Activated gamma-delta T cell treated with Interleukin-2 at 50 U/mL for 16 hours (primary cell): ENCODE data around the gene FOXP4.
A peak's percentile ranks its signal among the peaks of the same experiment; 100 is the strongest.
"Not testable (repeated sequence)": the region's sequence is repeated elsewhere in the genome, so short reads cannot be mapped to it uniquely, and the experiment has no call there.

Source experiments
- DNase-seq: peaks from one replicate; pipeline ENCODE4 v3.0.0-alpha.2; 2020

The FOXP4 gene

GRCh38 chr6:41602864-41603608, 56.9 kb downstream of the FOXP4 start:
- peak; percentile 69 for DNase-seq

- no peak for DNase-seq
Measured at GRCh38 chr6:41604006-41604405, 57.8 kb downstream of the FOXP4 start.

GRCh38 chr6:41605649-41606048, 59.5 kb downstream of the FOXP4 start:
- no peak for DNase-seq

- no peak for DNase-seq
Measured at GRCh38 chr6:41607036-41607435, 60.9 kb downstream of the FOXP4 start.

GRCh38 chr6:41607736-41608135, 61.6 kb downstream of the FOXP4 start:
- DNase-seq: no peak

GRCh38 chr6:41608443-41609151, 62.4 kb downstream of the FOXP4 start:
- DNase-seq: no peak

- DNase-seq: no peak
Measured at GRCh38 chr6:41614715-41615114, 68.5 kb downstream of the FOXP4 start.

- DNase-seq: no peak
Measured at GRCh38 chr6:41615311-41615710, 69.1 kb downstream of the FOXP4 start.

GRCh38 chr6:41618598-41618997, 72.4 kb downstream of the FOXP4 start:
- DNase-seq: no peak

GRCh38 chr6:41619193-41619592, 73.0 kb downstream of the FOXP4 start:
- not testable (repeated sequence) for DNase-seq

GRCh38 chr6:41621367-41621766, 75.2 kb downstream of the FOXP4 start:
- DNase-seq: no peak

- no peak for DNase-seq
Measured at GRCh38 chr6:41621802-41622201, 75.6 kb downstream of the FOXP4 start.

- DNase-seq: no peak
Measured at GRCh38 chr6:41622206-41622988, 76.2 kb downstream of the FOXP4 start.

GRCh38 chr6:41623330-41623729, 77.1 kb downstream of the FOXP4 start:
- DNase-seq: no peak

GRCh38 chr6:41624621-41625380, 78.6 kb downstream of the FOXP4 start:
- no peak for DNase-seq

- DNase-seq: no peak
Measured at GRCh38 chr6:41625442-41625841, 79.3 kb downstream of the FOXP4 start.

- DNase-seq: no peak
Measured at GRCh38 chr6:41626022-41626421, 79.8 kb downstream of the FOXP4 start.

- DNase-seq: no peak
Measured at GRCh38 chr6:41626917-41627316, 80.7 kb downstream of the FOXP4 start.

GRCh38 chr6:41629128-41629527, 82.9 kb downstream of the FOXP4 start:
- DNase-seq: no peak

- no peak for DNase-seq
Measured at GRCh38 chr6:41630069-41630468, 83.9 kb downstream of the FOXP4 start.

GRCh38 chr6:41630946-41631345, 84.8 kb downstream of the FOXP4 start:
- DNase-seq: no peak

- no peak for DNase-seq
Measured at GRCh38 chr6:41633056-41633634, 87.0 kb downstream of the FOXP4 start.

GRCh38 chr6:41634657-41635056, 88.5 kb downstream of the FOXP4 start:
- no peak for DNase-seq
